B cell (primary cell): Measurements from ENCODE around the gene EIF3A. TPM values are rescaled to one million over a fixed set of nuclear protein-coding genes. Genes with fewer than 3 reads are reported as not detected.

Source experiments
- ATAC-seq: fragments of 200-7000 bp; cut with Tn5 transposase; one replicate; pipeline ENCODE4 v1.10.0; 2021; ENCODE audit warnings: low read depth, mild to moderate bottlenecking, moderate number of reproducible peaks, moderate library complexity
- CTCF ChIA-PET: fragments of 350-600 bp; sonication (Branson Sonifier 250); formaldehyde crosslinking; loops from one replicate; lab custom pipeline; 2021; ENCODE audit warnings: antibody characterized with exemption, inconsistent platforms; lab: Charles Lee
- POLR2A ChIA-PET: fragments of 350-600 bp; sonication (Branson Sonifier 250); formaldehyde crosslinking; loops from one replicate; lab custom pipeline; 2021; ENCODE audit warnings: antibody characterized with exemption; lab: Charles Lee
- DNase-seq: peaks from one replicate; pipeline ENCODE4 v3.0.0; 2013
- H2AFZ ChIP-seq: 2 replicates; pipeline ENCODE4 v1.6.1; 2012; ENCODE audit warnings: mild to moderate bottlenecking, low read depth, low read length; ENCODE audit not compliant: insufficient read depth, poor library complexity, severe bottlenecking
- H3K27ac ChIP-seq, 2 donors: 1 replicate in 1 of 2; 2 replicates in 1 of 2; pipeline ENCODE4 v1.5.1; 2012 to 2013; ENCODE audit warnings: low read length in 2 of 2, mild to moderate bottlenecking in 2 of 2, moderate library complexity in 1 of 2
- H3K27me3 ChIP-seq, 4 experiments: fragments of 200-600 bp in 1 of 4; sonication (generic) in 1 of 4; replicated peaks in 1 of 4; 1 replicate in 2 of 4; 2 replicates in 2 of 4; pipeline versions ENCODE4 v1.6.1 to v1.7.0; 2013 to 2016; ENCODE audit warnings: low read length in 3 of 4, mild to moderate bottlenecking in 2 of 4, mixed read lengths in 1 of 4, moderate library complexity in 1 of 4; ENCODE audit not compliant: insufficient read depth in 4 of 4, control insufficient read depth in 3 of 4; ENCODE audit errors: control extremely low read depth in 1 of 4
- H3K36me3 ChIP-seq, 2 experiments: replicated peaks in 1 of 2; 1 replicate in 1 of 2; 2 replicates in 1 of 2; pipeline versions ENCODE4 v1.6.1 to v1.7.1; 2013; ENCODE audit warnings: low read length in 1 of 2; ENCODE audit not compliant: insufficient read depth in 2 of 2, control insufficient read depth in 1 of 2; ENCODE audit errors: control extremely low read depth in 1 of 2, extremely low read depth in 1 of 2
- H3K4me1 ChIP-seq, 2 donors: fragments of 200-600 bp in 1 of 2; sonication (generic) in 1 of 2; 1 replicate in 1 of 2; 2 replicates in 1 of 2; pipeline versions ENCODE4 v1.5.1 to v1.6.1; 2013 to 2017; ENCODE audit warnings: low read length in 2 of 2; ENCODE audit not compliant: control insufficient read depth in 2 of 2, insufficient read depth in 2 of 2
- H3K4me2 ChIP-seq: replicated peaks from 2 replicates; pipeline ENCODE3; 2012; ENCODE audit warnings: mild to moderate bottlenecking, low read depth, low read length; ENCODE audit not compliant: poor library complexity, severe bottlenecking
- H3K4me3 ChIP-seq, 5 experiments: fragments of 200-600 bp in 1 of 5; sonication (generic) in 1 of 5; 1 replicate in 3 of 5; 2 replicates in 2 of 5; pipeline versions ENCODE4 v1.5.1 to v1.7.0; 2011 to 2016; ENCODE audit warnings: low read length in 4 of 5, mild to moderate bottlenecking in 4 of 5, low read depth in 2 of 5, control low read depth in 1 of 5, moderate library complexity in 1 of 5; ENCODE audit not compliant: insufficient read depth in 1 of 5; ENCODE audit errors: control extremely low read depth in 1 of 5, extremely low read depth in 1 of 5
- H3K79me2 ChIP-seq: fragments of 200-600 bp; sonication (generic); one replicate; pipeline ENCODE4 v1.6.0; 2016; ENCODE audit warnings: low read length; ENCODE audit not compliant: control insufficient read depth, insufficient read depth
- H3K9ac ChIP-seq: fragments of 200-600 bp; sonication (generic); 2 replicates; pipeline ENCODE4 v1.6.1; 2017; ENCODE audit warnings: mild to moderate bottlenecking, low read length, moderate library complexity
- H3K9me3 ChIP-seq, 3 donors: one replicate each; pipeline versions ENCODE4 v1.6.1 to v1.7.1; 2013; ENCODE audit warnings: low read length in 2 of 3; ENCODE audit not compliant: control insufficient read depth in 2 of 3, insufficient read depth in 1 of 3; ENCODE audit errors: control extremely low read depth in 1 of 3
- H4K20me1 ChIP-seq: 2 replicates; pipeline ENCODE4 v1.6.0; 2012; ENCODE audit warnings: mild to moderate bottlenecking, low read length; ENCODE audit not compliant: insufficient read depth, control insufficient read depth, poor library complexity, severe bottlenecking
- H3K27ac Mint-ChIP-seq: one replicate; pipeline ENCODE4 v1.8.0; 2021; ENCODE audit warnings: mixed read lengths
- H3K27me3 Mint-ChIP-seq: one replicate; pipeline ENCODE4 v1.8.0; 2021; ENCODE audit warnings: mixed read lengths
- H3K4me1 Mint-ChIP-seq: one replicate; pipeline ENCODE4 v1.8.0; 2021; ENCODE audit warnings: mixed read lengths
- H3K4me3 Mint-ChIP-seq: one replicate; pipeline ENCODE4 v1.8.0; 2021; ENCODE audit warnings: mixed read lengths
- H3K9me3 Mint-ChIP-seq: one replicate; pipeline ENCODE4 v1.8.0; 2022; ENCODE audit warnings: mixed read lengths; ENCODE audit not compliant: insufficient read depth
- CTCF ChIP-seq: fragments of 200-600 bp; IDR thresholded peaks from one replicate; pipeline ENCODE4 v1.8.0; 2022; ENCODE audit warnings: antibody characterized with exemption, mild to moderate bottlenecking
- EZH2 ChIP-seq: IDR thresholded peaks from 2 replicates; pipeline ENCODE4 v1.6.1; 2012; ENCODE audit warnings: borderline replicate concordance, low read depth, mild to moderate bottlenecking, moderate library complexity, low read length; ENCODE audit not compliant: insufficient read depth, poor library complexity, severe bottlenecking
- WGBS: methylation state at CpG from one replicate; pipeline ENCODE4 v1.1.5; 2013; ENCODE audit warnings: missing lambda C conversion rate; ENCODE audit not compliant: insufficient coverage; 5-methylcytosine and 5-hydroxymethylcytosine counted together
- intact Hi-C: fragments of 100-400 bp; cut with micrococcal nuclease; formaldehyde crosslinking; loops from one replicate; pipeline ENCODE4 v1.10.0; 2022
- polyA plus RNA-seq: library from polyadenylated mRNA; depleted of rRNA; stranded (reverse); fragments of >200 nt; gene quantifications from 2 replicates; pipeline ENCODE4 v1.2.3, GENCODE V29; 2012
- total RNA-seq, 2 donors: library from RNA; stranded (reverse); fragments of 120-200 nt in 1 of 2; gene quantifications; 1 replicate in 1 of 2; 2 replicates in 1 of 2; pipeline versions ENCODE4 v1.2.3 to v1.2.4, GENCODE V29; 2013 to 2022

EIF3A gene
- total and polyA plus RNA-seq, 2 donors (not counting 1 experiment from before 2014, with no cell fraction given): 8.8 to 94.5 TPM

GRCh38 chr10:119023553-119023868, 57.1 kb downstream of the EIF3A start:
- H3K27me3 Mint-ChIP-seq: peaks cover 43% of the 10 kb centered on the region
- Histone ChIP-seq H2AFZ (no peak overlapping the region), H3K9me3 (peaks cover 0 to 2% (median 0%) of the 10 kb centered on the region in 3 donors), H3K4me2 (no peak overlapping the region), H3K36me3 (no peaks in the 10 kb centered on the region), H3K4me3 (no peak overlapping the region), H3K4me1 (peaks cover 0 to under 1% of the 10 kb centered on the region in 2 donors), H3K27ac (no peak overlapping the region), H3K9ac (no peak overlapping the region), H4K20me1 (no peaks in the 10 kb centered on the region), H3K79me2 (no peaks in the 10 kb centered on the region), H3K27me3 (peaks cover 0 to 28% (median 3%) of the 10 kb centered on the region in 4 experiments)
- H3K4me1 Mint-ChIP-seq: peaks cover under 1% of the 10 kb centered on the region
- no peak for DNase-seq
- no peak for ATAC-seq
- H3K4me3 Mint-ChIP-seq: no peak overlapping the region
- TF ChIP-seq EZH2 (no peak), CTCF (no peak)
- intact Hi-C loops: no loop called here
- no peaks in the 10 kb centered on the region for H3K9me3 Mint-ChIP-seq
- H3K27ac Mint-ChIP-seq: no peak overlapping the region
- ChIA-PET POLR2A (interaction anchor here (0.6 kb wide), 1 partner anchor 663 kb away, joined by 4 read pairs; no protein-coding TSS in a partner anchor), CTCF (no interaction called here)
- 93% methylated on average over 8 of the region's 8 CpGs for WGBS

GRCh38 chr10:119022846-119023552, 57.6 kb downstream of the EIF3A start:
- no peaks in the 10 kb centered on the region for H3K4me1 Mint-ChIP-seq
- WGBS: 74% methylated on average over 4 of the region's 8 CpGs
- TF ChIP-seq CTCF (no peak), EZH2 (no peak)

More at GRCh38 chr10:119022846-119023552, 57.6 kb downstream of the EIF3A start:
- Histone ChIP-seq H3K4me1 (no peaks in the 10 kb centered on the region), H3K27me3 (peaks cover 0 to 24% (median 1%) of the 10 kb centered on the region in 4 experiments), H3K79me2 (no peaks in the 10 kb centered on the region), H3K27ac (no peak overlapping the region), H3K9ac (no peak overlapping the region), H2AFZ (no peak overlapping the region), H3K9me3 (peaks cover 0 to 2% (median 0%) of the 10 kb centered on the region in 3 donors), H3K4me2 (no peak overlapping the region), H4K20me1 (no peaks in the 10 kb centered on the region), H3K36me3 (no peaks in the 10 kb centered on the region), H3K4me3 (no peak overlapping the region)
- Mint-ChIP-seq H3K27me3 (peaks cover 44% of the 10 kb centered on the region), H3K27ac (no peak overlapping the region), H3K4me3 (no peak overlapping the region), H3K9me3 (no peaks in the 10 kb centered on the region)
- CTCF ChIA-PET: no interaction called here
- no peak for DNase-seq
- intact Hi-C loops: no loop called here
- ATAC-seq: no peak
- POLR2A ChIA-PET: interaction anchor here (0.6 kb wide), 1 partner anchor 663 kb away, joined by 4 read pairs; no protein-coding TSS in a partner anchor
